GM18909 (cell line): ENCODE results near the gene RRP15.
A peak's percentile ranks its signal among the peaks of the same experiment; 100 is the strongest.

Experiments
- ATAC-seq: cut with Tn5 transposase; IDR thresholded peaks from one replicate; pipeline ENCODE4 v1.9.1; 2021; ENCODE audit warnings: mild to moderate bottlenecking; ENCODE audit not compliant: unreplicated experiment, poor library complexity

RRP15 gene

DNA sequence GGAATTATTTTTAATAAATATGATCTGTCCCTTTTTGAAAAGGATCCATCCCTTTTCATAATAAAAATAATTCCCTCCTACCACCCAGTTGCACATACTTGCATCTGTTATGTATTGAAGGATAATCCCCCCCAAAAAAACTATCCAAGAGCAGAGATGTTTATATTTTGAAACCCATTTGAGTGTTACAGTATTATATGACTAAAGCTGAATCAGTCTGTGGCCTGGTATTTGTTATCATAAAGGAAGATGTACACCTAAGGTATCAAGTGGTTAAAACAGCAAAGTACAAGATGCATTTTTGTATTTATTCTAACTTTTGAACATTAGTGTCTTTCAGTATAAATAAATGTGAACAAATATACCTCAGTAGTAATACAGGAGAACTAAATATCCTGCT lies 47.3 kb downstream of the RRP15 start:
- ATAC-seq, result no peak

DNA sequence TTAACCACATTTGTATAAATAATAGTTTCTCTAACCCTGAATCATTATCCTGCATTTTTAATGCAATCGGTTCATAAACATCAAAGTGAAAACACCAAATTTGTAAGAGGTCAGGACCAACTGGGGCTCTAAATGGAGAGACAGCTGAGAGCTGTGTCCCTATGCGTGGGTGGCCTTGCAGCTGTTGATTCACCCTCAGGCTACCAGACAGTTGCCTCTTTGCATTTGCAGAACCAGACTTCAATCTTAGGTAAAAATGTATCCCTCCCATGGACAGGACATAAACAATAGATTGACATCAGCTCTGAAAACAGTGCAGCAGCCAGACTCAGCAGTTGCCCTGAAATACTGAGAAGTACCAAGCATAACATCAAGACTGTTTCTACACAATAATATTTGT lies 51.2 kb downstream of the RRP15 start:
- ATAC-seq, result no peak

DNA sequence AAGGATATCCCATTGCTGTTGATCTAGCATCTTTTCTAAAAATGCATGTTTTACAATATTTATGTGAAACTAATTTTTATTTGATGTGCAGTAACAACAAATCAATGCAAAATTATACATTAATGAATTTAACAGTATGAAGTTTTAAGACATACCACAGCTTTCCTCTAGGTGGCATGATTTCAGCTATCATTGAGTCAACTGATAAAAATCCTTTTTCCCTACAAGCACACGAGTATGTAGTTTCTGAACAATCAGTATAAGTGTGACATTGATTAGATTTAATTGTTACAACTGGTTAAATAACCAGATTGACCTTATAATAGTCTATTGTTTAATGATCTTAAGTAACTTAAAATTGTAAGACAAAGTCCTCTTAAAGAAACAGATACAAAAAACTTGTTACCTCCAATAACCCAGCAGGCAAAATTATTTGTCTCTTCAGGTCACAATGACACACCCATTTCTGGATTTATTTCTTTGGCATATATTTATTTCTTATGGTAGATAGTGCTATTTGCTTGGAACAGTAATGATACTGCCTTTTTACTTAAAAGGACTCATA lies 54.3 kb downstream of the RRP15 start:
- ATAC-seq, result peak; percentile 68

DNA sequence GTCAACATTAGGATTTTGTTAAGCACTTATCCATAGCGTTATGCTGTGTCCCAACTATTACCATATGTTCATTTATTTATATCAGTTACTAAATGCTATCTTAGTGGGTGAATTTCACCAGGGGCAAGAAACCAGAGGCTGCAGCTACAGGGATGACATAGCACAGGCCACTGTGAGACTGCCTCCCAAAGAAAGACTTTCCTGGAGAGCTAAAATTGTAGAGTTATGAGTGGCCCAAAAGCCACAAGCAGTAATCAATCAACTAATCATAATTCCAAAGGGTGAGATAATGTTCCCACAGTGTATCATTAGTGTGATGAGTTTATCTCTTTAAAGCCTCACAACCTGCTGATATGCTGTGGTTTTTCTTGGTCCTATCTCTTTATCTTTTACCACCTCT lies 56.2 kb downstream of the RRP15 start:
- ATAC-seq, result no peak

DNA sequence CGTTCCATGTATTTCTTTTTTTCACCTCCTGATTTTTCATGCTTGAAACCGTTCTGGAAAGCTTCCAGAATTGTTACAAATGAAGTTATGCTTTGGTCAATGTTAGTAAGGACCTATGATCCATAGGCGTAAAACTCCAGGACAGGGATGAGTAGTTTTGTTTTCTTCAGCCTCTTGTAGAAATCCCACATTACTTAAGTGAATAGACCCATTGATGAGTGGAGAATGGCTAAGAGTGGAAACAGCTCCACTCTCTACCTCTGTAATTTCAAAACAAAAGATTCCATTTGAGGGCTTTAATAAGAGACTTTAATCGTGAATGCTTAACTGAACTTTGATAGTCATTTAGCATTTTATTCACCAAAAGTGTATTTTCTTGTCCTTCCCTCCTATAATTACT lies 57.0 kb downstream of the RRP15 start:
- ATAC-seq, result no peak

DNA sequence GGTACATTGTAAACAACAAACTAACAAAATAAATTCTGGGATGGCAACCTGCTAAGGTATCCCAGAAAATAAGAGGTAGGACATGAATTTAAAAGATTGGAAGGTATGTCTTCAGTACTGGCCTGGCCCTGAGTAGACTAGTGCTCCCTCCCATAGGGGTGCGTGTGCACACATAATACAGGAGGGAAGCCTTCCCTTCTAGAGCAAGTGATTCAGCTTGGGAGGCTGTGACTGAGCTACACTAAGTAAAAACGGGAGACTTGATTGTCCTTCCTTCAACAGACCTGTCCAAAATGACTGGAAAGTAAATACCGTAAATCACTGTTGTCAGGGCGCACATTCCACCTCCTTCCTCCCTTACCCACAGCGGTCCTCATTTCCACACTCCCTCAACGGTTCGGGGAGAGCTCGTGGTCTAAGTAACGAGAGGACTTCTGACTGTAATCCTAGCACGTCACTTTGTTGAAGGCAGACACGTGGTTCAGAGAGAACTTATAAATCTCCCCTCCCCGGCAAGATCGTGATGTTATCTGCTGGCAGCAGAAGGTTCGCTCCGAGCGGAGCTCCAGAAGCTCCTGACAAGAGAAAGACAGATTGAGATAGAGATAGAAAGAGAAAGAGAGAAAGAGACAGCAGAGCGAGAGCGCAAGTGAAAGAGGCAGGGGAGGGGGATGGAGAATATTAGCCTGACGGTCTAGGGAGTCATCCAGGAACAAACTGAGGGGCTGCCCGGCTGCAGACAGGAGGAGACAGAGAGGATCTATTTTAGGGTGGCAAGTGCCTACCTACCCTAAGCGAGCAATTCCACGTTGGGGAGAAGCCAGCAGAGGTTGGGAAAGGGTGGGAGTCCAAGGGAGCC lies 60.0 kb downstream of the RRP15 start, which contains the start of gene TGFB2:
Gene TGFB2, plus strand, starts transcription at position 523 of the 859 bp plus-strand sequence. CDS start 1,366 bp downstream, outside the sequence.
- ATAC-seq, result peak; percentile 38

DNA sequence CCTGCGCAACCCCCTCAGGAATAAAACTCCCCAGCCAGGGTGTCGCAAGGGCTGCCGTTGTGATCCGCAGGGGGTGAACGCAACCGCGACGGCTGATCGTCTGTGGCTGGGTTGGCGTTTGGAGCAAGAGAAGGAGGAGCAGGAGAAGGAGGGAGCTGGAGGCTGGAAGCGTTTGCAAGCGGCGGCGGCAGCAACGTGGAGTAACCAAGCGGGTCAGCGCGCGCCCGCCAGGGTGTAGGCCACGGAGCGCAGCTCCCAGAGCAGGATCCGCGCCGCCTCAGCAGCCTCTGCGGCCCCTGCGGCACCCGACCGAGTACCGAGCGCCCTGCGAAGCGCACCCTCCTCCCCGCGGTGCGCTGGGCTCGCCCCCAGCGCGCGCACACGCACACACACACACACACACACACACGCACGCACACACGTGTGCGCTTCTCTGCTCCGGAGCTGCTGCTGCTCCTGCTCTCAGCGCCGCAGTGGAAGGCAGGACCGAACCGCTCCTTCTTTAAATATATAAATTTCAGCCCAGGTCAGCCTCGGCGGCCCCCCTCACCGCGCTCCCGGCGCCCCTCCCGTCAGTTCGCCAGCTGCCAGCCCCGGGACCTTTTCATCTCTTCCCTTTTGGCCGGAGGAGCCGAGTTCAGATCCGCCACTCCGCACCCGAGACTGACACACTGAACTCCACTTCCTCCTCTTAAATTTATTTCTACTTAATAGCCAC lies 60.7 kb downstream of the RRP15 start:
- peak; percentile 69 for ATAC-seq

DNA sequence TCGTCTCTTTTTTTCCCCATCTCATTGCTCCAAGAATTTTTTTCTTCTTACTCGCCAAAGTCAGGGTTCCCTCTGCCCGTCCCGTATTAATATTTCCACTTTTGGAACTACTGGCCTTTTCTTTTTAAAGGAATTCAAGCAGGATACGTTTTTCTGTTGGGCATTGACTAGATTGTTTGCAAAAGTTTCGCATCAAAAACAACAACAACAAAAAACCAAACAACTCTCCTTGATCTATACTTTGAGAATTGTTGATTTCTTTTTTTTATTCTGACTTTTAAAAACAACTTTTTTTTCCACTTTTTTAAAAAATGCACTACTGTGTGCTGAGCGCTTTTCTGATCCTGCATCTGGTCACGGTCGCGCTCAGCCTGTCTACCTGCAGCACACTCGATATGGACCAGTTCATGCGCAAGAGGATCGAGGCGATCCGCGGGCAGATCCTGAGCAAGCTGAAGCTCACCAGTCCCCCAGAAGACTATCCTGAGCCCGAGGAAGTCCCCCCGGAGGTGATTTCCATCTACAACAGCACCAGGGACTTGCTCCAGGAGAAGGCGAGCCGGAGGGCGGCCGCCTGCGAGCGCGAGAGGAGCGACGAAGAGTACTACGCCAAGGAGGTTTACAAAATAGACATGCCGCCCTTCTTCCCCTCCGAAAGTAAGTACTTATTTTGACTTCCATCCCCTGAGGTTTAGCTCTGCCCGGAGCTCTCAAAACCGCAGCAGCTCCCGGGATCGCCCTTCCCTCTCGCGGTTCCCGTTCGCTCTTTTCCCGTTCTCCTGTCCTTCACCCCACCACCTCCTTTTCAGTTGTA lies 61.5 kb downstream of the RRP15 start:
- no peak for ATAC-seq

DNA sequence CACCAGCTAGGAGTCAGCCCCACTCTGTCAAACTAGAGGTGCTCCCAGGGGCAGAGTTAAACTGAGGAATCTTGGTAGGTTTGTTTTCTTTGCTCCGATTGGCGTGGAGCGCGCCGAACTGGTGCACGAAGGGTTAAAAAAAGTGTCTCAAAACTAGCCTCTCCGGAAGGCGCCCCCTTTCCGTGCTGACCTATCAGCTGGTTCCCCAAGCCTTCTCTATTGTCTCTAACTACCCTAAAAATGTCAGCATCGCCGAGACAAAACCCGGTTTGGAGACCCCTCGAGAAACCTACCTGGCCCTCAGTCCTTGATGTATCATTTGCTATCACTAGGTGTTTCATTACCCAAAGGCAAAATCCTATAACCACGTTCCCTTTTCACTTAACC lies 62.2 kb downstream of the RRP15 start:
- no peak for ATAC-seq

DNA sequence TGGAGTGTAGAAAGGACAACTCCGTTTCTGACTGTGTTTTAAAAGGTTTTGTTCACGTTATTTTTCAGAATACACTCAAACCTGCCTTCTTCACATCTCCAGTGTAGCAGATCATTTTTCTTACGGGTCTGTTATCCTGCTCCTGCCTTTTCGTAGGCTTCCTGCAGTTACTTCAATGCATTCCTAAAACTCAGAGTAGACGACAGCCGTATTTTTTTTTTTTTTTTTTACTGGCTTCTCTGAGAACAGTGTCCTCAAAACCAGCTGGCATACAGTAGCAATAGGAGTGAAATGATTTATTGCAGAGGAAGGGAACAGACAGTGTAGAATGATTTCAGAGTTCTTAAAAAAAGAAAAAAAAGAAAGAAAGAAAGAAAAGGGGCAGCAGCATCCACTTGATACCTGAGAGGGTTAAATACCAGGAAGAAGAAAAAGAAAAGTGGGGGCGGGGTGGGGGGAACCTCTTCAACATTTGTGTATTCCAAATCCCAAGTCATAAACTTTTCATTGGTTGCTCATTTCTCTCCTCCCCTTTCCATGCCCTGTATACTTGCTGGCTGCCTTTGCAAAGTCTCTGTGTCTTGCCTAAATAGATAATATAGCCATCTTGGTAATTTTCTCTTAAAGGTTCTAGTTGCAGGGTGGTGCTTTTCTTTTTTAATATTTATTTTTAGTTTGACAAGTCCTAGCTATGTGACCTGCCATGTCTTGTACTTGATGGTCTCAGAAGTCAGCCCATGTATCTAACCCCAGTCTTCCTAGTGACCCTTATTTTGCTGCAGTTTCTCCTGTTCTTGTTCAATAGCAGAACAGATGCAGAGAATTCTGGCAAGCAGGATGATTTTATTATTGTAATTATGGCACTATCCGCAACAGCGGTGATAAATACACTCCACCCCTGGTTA lies 62.9 kb downstream of the RRP15 start:
- no peak for ATAC-seq

DNA sequence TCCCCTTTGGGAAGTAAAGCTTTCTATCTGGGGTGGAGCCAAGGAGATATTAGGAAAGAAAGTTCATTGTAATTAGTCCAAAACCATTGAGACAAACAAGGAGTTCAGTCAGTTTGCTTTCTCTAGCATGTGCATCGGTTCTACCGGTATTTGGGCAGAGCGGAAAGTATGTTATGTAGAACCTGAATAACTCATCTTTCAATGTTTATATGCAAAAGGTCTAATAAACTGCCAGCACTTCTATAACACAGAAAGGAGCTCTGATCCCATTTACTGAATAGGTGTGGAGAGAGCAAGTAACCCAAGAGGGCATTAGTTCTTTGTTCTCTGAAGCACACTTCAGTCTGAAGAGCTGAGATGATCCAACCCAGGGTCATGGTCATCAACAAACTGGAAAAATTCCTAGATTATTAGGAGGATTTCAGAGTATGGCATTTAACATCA lies 63.6 kb downstream of the RRP15 start:
- ATAC-seq, result no peak

DNA sequence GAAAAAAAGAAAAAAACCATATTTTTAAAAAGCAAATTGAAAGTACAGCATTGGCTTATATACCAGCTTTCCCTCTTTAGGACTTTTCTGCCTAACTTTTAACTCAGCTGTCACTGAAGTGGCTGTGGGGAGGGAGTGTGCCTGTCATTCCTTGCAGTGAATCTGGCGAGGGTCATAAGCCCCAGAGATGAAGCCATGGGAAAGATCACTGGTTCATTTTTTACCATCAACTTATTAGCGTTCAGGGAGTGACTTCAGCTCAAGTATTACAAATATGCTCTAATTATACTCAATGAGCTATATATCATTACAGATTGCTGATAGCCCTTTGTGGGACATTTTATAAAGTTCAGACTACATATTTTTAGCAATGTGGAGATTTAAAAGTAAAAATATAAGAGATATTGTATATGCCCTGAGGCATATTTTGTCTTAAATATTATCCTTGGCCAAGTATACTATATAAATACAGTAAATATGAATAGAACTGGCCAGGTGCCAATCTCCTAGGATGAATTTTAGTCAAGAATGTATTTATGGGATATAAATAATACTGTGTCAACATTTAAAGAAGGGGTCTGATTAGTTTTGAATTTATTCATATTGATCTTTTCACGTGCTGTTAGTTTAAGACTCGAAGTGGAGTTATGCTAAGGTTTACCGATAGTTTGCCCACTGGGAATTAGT lies 64.4 kb downstream of the RRP15 start:
- no peak for ATAC-seq

DNA sequence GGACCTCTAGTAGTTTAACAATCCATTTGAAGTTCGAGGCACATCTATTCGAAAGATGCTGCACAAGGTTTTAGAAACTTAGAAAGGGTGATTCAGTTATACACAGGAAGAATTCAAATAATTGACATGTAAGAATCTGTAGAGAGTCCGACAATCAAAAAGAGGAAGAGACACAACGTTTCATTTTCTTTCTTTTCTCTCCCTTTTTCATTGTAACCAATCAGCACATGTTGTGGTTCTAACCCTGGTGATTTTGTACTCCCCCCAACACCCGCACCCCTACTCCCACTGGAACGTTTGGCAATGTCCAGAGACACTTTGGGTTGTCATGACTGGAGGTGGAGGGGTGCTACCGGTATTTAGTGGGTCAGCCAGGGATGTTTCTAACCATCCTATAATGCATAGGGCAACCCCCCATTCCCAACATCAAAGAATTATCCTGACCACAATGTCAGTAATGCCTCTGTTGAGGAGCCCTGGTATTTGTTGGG lies 65.0 kb downstream of the RRP15 start:
- no peak for ATAC-seq

DNA sequence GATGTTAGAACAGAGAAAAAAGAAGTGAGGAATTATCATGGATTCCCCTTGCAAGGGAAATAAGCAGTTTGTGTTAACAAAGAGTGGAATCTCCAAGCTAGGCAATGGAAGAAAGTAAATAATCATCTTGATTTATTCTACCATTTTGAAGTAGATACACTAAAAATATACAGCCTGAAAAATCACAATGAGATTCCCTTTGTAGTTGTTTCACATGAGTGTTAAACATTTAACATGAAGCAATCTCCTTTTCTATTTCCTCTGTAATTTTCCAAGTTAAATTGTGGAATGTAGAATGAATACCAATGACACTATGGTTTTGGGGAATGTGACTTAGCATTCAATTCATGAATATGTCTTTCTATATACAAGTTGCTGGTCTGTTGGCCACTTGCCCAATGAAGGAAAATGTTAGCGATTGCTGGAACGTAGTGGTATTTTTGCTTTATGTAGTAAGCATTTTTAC lies 65.7 kb downstream of the RRP15 start:
- ATAC-seq, result no peak

DNA sequence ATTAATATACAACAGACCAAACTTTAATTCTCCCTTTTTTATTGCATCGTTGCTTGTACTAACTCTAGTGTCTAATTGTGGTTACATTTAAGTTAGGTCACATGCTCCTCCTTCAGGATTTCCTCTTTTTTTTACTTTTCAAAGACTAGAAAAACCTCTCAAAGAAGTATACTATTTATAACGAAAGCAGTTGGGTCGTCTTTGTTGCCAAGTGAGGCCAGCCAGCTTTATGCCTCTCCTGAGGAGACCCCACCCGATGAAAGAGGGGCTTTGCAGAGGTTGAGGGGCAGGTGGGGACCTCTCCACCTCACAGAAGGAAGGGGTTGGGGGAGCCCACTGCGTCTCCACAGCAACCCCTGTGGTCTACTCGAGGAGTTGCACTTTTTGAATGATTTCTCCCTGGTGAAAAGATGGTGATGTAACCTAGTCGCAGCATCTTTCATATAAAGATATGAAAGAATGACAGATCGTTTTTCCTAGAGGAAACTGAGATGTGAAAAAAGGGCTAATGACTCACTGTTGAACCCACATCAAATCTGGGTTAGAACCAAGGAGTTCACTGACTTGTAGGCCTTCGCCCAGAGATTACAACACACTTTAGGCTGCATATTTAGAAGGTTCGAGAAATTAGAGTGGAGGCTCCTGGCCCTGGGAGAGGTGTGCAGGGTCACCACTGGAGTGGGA lies 66.4 kb downstream of the RRP15 start:
- ATAC-seq, result peak; percentile 66

DNA sequence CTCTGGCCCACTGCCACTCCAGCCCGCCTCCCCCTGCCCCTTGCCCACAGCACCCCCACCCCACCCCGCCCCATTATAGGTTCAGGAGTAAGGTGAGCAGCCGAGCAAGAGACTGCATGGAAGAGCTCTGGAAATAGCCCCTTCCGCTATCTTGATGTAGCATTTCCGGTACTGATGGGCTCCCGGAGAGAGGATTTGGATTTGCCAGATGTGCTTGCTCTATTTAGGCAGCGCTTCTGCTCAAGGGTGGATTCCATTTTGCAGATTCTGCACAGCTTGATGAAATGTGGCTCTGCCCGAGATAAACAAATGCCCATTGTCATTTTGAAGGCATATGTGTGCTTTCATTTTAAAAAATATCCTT lies 67.0 kb downstream of the RRP15 start:
- ATAC-seq, result no peak

DNA sequence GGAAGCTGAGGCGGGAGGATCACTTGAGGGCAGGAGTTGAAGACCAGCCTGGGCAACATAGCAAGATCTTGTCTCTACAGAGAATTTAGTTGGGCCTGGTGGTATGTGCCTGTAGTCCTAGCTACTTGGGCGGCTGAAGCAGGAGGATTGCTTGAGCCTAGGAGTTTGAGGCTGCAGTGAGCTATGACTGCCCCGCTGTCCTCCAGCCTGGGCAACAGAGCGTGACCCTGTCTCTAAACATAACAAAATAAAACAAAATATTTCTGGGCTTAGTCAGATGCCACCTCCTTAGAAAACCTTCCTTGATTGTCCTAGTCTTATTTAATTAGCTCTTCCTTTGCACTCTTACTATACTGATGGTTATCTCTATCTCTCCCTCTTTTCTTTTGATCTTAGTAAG lies 68.6 kb downstream of the RRP15 start:
- ATAC-seq, result no peak

DNA sequence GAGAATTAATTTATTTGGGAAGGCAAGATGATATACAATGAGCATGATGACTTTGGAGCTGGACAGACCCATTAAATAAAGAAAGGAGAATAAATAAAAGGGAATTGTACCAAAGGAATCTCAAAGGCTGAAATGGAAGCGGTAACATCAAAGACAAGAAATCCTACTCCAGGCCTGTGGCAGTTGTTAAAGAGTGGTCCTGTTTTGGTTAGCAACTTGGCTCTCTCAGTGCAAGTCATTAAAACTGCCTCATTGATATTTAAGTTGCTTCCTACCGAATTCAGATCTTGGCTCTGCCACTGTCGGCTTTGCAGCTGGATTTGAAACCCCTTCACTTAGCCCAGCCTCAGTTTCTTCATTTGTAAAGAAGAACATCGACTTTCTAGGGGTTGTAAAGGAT lies 70.2 kb downstream of the RRP15 start:
- no peak for ATAC-seq
